Activated naive CD4-positive, alpha-beta T cell (primary cell): ENCODE data around the gene WDR88.
"Not testable (repeated sequence)": the region's sequence is repeated elsewhere in the genome, so short reads cannot be mapped to it uniquely, and the experiment has no call there.

Experiments
- DNase-seq, 4 experiments: peaks; one replicate each; lab custom pipeline; 2025; lab: John Stamatoyannopoulos, UW

The WDR88 gene

DNA sequence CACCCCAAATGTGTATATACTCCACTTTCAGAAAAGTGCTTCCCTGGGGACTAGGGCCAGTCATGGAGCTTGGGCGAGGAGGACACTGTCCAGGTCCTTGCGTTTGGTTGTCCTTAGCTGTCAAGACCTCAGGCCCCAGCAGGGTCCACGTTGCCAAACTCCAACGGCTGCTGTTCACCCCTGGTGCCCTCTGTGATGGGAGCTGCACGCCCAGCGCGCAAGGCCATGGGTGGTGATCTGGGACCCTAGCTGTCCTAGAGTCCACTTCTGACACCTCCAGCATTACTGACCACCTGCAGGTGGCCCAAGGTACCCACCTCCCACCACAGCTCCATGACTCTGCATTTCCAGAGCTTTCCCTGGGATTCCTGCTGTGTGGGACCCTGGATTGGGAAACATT, 66.3 kb downstream of the WDR88 start:
- no peak for DNase-seq

DNA sequence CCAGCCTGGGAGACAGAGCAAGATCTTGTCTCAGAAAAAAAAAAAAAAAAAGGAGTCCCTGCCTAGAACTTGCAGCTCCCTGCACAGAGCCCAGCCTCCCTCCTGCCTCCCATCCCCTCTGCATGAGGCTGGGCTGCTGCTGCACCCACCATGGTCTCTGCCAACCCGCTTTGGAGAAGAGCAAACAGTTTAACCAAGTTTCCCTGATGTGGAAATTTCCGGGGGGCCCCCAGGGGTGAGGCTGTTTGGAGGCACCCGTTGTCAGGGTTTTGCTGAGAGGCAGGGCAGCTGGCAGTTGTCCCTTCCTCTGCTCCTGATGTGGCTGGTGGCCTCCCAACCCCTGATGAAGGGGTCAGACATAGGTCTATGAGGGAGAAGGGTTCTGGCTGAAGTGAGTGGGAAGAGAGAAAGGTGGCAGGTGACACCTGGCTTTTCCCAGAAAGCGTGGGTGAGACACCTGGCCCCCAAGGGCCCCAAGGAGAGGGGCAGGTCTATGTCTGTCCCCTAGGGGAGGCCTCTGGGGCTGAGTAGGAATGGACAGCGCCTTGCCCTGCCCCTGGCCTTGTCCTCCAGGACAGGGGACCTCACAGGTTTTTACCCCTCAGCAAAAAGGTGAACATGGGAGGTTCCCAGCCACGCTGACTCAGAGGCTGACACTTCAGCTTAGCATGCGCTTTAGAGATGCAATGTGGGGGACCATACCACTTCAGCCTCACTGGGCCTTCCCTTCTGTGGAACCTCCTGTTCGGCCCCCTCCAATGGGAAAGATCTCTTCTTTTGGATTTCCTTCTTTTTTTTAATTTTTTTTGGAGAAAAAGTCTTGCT, 67.7 kb downstream of the WDR88 start:
- no peak for DNase-seq

DNA sequence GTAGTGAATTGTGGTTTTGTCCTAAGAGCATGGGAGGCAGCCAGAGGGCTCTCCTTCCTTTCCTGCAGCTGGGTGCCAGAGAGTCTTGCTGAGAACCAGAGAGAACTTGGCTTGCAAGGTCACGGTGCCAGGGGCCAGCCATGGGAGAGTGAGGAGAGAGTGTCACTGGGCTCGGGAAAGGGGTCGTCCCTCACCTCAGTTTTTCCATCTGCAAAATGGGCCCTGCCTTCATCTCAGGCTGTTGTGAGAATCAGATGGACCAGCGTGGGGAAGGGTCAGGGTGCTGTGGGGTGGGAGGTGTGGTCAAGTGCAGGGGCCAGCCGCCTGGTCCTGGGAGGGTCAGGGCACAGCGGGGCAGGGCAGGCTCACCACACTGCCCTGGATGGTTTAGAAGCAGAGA, 69.6 kb downstream of the WDR88 start:
- DNase-seq, result no peak

DNA sequence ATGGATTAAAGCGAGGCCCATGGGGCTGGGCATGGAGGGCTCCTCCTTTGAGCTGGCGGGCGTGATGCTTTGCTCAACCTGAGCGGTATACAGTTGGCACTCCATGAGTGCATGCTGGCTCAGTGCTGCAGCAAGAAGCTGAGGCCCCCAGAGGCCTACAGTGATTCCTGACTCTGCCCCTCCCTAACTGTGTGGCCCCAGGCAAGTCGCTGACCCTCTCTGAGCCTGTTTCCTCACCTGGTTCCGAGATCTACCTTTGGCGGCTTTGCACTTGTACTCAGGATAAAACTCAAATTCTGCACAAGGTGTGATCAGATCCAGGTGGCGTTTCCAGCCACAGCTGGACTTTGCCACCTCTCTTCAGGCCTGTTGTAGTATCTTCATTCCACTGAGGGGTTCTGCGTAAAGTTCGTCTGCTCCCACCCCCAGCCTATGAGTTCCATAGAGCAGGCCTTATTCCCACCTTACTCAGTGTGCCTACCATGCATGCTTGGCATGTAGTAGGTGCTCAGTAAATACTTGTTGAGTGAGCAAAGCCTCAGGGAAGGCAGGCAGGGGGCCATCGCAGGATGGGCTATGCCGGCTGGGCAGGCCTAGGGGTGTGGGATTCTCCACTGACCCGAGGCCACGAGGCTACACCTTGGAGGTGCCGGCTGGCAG, 70.1 kb downstream of the WDR88 start:
- DNase-seq, result no peak

GRCh38 chr19:33202546-33203507, 70.9 kb downstream of the WDR88 start:
- DNase-seq, result no peak

DNA sequence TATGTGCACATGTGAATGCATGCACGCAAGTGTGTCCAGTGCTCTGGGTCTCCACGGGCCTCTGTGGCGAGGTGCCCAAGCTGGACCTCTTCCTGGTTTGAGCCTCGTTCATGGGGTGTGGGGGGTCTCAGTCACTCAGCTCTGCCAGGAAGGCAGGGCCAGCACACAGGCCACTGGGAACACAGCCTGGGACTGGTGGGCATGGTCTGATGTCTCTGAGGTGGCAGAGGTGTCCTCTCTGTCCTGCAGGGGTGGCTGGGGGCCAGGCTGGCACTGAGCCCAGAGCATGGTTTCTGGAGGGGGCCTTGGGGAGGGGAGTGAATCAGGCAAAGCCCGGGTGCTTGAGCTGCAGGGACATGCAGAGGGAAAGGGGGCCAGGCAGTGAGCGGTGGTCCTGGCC, 71.6 kb downstream of the WDR88 start:
- no peak for DNase-seq

DNA sequence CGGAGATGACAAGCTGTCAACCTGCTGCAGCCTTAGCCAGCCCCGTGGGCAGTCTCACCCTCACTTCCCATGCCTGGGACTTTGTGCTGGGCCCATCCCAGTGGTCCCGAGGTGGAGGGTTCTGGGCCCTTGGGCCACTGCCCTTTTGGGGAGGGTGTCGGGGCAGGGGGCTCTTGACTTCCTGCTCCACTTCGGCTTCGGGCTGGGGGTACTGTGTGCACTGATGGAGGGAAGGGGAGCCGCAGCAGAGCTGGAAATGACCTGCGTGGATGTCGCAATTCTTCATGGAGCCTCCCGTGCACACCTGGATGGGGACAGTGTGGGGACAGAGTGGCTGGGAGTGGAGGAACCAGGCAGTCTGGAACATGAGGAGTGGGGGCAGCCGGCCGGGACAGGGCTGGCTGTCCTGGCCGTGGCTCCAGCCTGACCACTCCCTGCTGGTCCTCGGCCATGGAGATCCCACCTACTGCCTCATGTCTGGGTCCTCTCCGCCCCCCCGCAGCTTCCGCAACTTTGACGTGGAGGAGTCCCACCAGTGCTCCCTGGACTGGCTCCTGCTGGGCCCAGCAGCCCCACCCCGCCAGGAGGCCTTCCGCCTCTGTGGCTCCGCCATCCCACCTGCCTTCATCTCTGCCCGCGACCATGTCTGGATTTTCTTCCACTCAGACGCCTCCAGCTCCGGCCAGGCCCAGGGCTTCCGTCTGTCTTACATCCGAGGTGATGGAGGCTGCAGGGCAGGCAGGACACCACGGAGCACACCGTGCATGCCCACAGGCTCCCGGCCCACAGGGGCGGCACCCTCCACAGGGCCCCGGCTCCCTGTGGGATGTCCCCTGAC, 72.4 kb downstream of the WDR88 start:
- DNase-seq, result no peak

DNA sequence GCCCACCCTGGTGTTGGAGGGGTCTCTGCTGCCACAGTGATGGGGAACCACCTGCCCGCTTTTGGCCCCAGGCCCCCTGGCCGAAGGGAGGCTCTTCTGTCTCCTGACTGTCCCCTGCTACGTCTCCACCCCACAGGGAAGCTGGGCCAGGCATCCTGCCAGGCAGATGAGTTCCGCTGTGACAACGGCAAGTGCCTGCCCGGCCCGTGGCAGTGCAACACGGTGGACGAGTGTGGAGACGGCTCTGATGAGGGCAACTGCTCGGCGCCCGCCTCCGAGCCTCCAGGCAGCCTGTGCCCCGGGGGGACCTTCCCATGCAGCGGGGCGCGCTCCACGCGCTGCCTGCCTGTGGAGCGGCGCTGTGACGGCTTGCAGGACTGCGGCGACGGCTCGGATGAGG, 73.2 kb downstream of the WDR88 start:
- DNase-seq, result no peak

DNA sequence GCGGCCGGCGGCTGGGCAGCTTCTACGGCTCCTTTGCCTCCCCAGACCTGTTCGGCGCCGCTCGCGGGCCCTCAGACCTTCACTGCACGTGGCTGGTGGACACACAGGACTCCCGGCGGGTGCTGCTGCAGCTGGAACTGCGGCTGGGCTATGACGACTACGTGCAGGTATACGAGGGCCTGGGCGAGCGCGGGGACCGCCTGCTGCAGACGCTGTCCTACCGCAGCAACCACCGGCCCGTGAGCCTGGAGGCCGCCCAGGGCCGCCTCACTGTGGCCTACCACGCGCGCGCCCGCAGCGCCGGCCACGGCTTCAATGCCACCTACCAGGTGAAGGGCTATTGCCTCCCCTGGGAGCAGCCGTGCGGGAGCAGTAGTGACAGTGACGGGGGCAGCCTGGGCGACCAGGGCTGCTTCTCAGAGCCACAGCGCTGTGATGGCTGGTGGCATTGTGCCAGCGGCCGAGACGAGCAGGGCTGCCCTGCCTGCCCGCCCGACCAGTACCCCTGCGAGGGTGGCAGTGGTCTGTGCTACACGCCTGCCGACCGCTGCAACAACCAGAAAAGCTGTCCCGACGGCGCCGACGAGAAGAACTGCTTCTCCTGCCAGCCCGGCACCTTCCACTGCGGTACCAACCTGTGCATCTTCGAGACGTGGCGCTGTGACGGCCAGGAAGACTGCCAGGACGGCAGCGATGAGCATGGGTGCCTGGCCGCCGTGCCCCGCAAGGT, 73.8 kb downstream of the WDR88 start:
- no peak for DNase-seq

- no peak for DNase-seq
Observed at GRCh38 chr19:33206261-33207039, 74.5 kb downstream of the WDR88 start.

DNA sequence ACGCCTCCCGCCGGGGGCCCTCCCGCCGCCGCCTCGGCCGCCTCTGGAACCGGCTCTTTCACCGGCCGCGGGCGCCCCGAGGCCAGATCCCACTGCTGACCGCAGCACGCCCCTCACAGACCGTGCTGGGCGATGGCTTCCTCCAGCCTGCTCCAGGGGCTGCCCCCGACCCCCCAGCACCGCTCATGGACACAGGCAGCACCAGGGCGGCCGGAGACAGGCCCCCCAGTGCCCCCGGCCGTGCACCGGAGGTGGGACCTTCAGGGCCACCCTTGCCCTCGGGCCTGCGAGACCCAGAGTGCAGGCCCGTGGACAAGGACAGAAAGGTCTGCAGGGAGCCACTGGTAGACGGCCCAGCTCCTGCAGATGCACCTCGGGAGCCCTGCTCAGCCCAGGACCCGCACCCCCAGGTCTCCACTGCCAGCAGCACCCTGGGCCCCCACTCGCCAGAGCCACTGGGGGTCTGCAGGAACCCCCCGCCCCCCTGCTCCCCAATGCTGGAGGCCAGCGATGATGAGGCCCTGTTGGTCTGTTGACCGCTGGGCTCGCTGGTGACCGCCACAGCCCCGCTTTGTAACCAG, 75.2 kb downstream of the WDR88 start:
- no peak for DNase-seq

GRCh38 chr19:33207903-33208302, 76.0 kb downstream of the WDR88 start:
- no peak for DNase-seq

DNA sequence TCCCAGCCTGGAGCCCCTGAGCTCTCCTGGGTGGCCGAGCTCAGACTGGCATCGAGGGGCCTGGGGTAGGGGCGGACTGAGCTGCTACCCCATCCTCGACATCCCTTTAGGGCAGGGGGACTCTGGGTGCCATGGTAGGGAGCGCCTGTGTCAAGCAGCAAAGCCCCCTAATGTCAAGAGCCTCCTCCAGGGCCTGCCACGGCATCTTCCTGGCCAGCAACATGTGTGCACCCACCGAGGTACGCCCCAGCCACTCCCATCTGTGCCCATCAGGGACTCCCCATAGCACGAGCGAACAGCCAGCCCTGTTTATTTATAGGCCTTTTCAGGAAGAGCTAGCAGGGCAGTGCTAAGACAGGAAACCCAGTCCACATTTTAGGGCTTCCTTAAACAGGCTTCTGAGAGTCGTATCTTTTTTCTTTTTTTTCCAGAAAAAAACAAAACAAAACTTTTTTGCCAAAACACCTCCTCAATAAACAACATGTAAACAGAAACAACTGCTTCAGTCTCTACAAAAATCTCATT, 76.5 kb downstream of the WDR88 start:
- DNase-seq, result no peak

DNA sequence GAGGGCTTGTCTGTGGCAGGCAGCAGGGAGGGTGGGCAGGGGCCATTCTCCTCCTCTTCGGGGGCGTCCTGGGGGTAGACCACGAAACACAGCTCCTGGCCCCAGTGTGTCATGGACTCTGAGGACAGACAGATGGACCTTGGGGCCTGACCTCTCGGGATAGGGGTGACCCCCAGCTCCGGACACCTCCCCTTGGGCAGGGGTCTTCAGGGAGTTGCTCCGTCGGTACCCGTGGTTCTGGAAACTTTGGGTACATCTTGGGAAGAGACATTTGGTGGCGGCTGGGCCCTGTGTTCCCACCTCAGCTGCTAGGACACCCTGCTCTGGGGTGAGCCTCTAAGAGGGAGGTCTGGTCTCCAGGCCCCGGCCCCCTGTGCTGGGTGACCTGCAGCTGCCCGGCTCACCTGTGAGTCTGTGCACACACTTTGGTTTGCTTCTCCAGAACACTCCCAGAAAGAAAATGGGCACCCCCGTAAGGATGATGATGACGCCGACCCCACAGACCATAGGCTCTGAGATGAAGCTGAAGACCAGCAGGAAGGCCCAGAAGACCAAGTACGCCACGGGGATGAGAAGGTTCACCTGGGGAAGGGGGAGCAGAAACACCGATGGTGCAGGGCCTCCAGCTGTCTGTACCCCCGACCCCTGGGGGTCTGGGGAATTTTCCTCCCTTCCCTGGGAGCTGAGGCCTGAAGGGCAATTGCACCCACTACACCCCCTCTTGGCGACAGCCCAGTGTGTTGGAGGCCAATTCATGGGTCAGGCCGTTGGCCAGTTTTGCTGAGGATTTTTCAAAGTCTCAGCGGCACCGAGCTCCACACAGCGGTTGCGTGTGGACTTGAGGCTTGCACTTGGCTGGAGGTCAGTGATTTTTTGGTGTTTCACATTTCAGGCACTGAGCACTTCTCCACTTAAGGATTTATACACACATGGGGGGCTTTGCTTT, 77.3 kb downstream of the WDR88 start:
- DNase-seq, result no peak

DNA sequence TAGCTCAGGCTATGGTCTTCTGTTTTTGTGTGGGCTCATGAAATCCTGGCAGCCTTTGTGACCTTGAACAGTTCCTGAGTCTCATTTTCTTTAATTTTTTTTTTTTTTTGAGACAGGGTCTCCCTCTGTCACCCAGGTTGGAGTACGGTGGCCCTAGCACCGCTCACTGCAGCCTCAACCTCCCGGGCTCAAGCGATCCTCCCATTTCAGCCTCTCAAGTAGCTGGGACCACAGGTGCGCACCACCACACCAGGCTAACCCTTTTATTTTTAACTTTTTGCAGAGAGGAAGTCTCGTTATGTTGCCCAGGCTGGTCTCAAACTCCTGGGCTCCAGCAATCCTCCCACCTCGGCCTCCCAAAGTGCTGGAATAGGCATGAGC, 77.9 kb downstream of the WDR88 start:
- DNase-seq, result not testable (repeated sequence)

DNA sequence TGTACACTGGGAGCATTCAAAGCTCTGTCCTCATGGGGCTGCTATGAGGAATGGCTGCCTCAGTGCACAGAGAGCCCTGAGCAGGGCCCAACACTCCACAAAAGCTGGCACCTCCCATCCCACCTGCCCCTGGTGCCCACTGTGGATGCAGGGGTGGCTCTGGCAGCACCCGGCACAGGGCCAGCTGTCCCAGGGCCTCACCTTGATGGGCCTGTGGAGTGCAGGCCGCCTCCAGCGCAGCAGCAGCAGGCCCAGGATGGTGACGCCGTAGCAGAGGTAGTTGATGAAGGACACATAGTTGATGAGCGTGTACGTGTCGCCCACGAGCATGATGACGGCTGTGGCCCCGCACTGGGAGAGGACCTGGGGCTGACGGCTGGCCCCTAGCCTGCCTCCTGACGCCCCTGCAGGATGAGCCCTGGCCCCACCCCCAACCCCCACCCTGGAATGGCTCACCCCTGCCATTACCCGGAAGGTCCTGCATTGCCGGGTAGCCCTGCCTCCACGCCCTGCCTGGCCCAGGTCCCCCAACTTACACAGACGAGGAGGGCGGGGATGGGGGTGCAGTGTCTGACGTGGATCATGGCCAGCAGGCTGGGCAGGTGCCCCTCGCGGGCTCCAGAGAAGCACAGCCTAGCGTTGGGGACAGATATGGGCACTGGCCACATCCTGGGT, 78.5 kb downstream of the WDR88 start:
- DNase-seq, result no peak

DNA sequence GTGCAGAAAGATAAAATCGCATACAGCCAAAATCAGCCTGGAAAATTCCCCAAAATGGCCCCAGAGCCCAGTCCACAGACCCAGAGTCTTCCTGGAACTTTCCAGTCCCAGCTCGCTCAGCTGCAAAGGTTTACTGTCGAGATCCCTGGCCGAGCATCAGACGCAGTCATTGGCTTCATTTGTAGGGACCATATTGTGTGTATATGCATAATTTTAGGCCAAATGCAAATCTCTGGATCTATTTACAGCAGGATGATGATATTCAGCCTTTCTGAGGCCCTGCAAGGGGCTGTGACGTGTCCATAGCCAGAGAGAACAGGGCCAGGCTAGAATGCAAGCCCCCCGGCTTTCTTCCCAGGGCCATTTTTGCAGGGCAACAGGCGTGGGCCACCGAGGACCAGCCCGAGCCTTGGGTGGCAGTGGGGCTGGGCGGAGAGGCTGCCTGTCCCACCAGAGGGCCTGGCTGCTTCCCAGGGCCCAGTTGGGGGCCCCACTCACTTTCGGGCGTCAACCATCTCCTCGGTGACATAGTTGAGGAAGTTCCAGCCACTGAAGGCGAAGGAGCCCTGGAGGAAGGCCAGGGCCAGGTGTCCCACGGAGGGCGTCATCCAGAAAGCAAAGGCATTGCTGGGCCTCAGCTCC, 80.0 kb downstream of the WDR88 start:
- no peak for DNase-seq
